Measurements from ENCODE around the gene D2HGDH. TPM values are rescaled to one million over a fixed set of nuclear protein-coding genes. Genes with fewer than 3 reads are reported as not detected.

The D2HGDH gene
- total and polyA plus RNA-seq, 2 of the 13 experiments (the other 11 are each of a cell fraction or from before 2014, with no cell fraction given) = 19.2 to 20.3 TPM

- TF ChIP-seq ZXDC (CRISPR knock-in tag; IDR thresholded peaks at IDR 0.05) (peak; percentile 73; the same call in 1 of the 2 replicates), PCBP2 (optimal IDR thresholded peaks at IDR 0.05; ENCODE audit: low read depth, low read length, poor library complexity, severe bottlenecking) (no peak), PRDM4 (CRISPR knock-in tag; IDR thresholded peaks at IDR 0.05; ENCODE audit: borderline replicate concordance) (no peak; the same call in 1 of the 2 replicates), HMGXB3 (CRISPR knock-in tag; IDR thresholded peaks at IDR 0.05; ENCODE audit: borderline replicate concordance) (peak; percentile 19; the same call in 1 of the 2 replicates), ZNF496 (CRISPR knock-in tag; IDR thresholded peaks at IDR 0.05; ENCODE audit: insufficient replicate concordance) (no peak), ZSCAN25 (CRISPR knock-in tag; IDR thresholded peaks at IDR 0.05) (peak; percentile 90), ZBTB4 (CRISPR knock-in tag; IDR thresholded peaks at IDR 0.05; ENCODE audit: borderline replicate concordance) (peak; percentile 85; the same call in 1 of the 2 replicates), ZNF644 (CRISPR knock-in tag; IDR thresholded peaks at IDR 0.05; ENCODE audit: low read depth) (peak; percentile 54; the same call in 1 of the 2 replicates), PHF20 (CRISPR knock-in tag; IDR thresholded peaks at IDR 0.05) (peak; percentile 55), ZNF362 (CRISPR knock-in tag; IDR thresholded peaks at IDR 0.05; ENCODE audit: borderline replicate concordance) (peak; percentile 46; the same call in 1 of the 2 replicates), SKI (IDR thresholded peaks at IDR 0.05; ENCODE audit: partially characterized antibody) (peak; percentile 54), MIXL1 (CRISPR knock-in tag; IDR thresholded peaks at IDR 0.05) (peak; percentile 33; the same call in 1 of the 2 replicates), RNF2 (conservative IDR thresholded peaks at IDR 0.05; ENCODE audit: low read depth) (peak; percentile 91)
Measured at GRCh38 chr2:241808721-241809382, 74.4 kb downstream of the D2HGDH start, which contains the start of gene NEU4 (continued).

Data from HepG2 (cell line).